Measurements from ENCODE around the gene MEGF11.

- TF ChIP-seq CTCF (IDR thresholded peaks at IDR 0.05) (no peak), POLR2A (IDR thresholded peaks at IDR 0.05) (no peak)
Observed at GRCh38 chr15:65930134-65930533, 323.4 kb downstream of the MEGF11 start.
